Osteoblast (primary cell): ENCODE results near the gene AGBL1. TPM values are rescaled to one million over a fixed set of nuclear protein-coding genes. Genes with fewer than 3 reads are reported as not detected.
"Not testable (repeated sequence)": the region's sequence is repeated elsewhere in the genome, so short reads cannot be mapped to it uniquely, and the experiment has no call there.

Experiments
- DNase-seq: peaks from one replicate; pipeline ENCODE4 v3.0.0; 2011; ENCODE audit warnings: low spot score, mixed read lengths; ENCODE audit not compliant: insufficient read length; ENCODE audit errors: missing footprints
- H2AFZ ChIP-seq: 2 replicates; pipeline ENCODE4 v1.6.0; 2011; ENCODE audit warnings: mild to moderate bottlenecking, low read length
- H3K27ac ChIP-seq: 2 replicates; pipeline ENCODE4 v1.5.1; 2011; ENCODE audit warnings: mild to moderate bottlenecking, low read depth, low read length, moderate library complexity
- H3K27me3 ChIP-seq: 2 replicates; pipeline ENCODE4 v1.6.0; 2012; ENCODE audit warnings: mild to moderate bottlenecking, control low read depth, inconsistent platforms, low read length, moderate library complexity; ENCODE audit not compliant: insufficient read depth
- H3K36me3 ChIP-seq: 2 replicates; pipeline ENCODE4 v1.5.1; 2011; ENCODE audit warnings: mild to moderate bottlenecking, low read length, control low read depth, moderate library complexity; ENCODE audit not compliant: insufficient read depth
- H3K4me1 ChIP-seq: 2 replicates; pipeline ENCODE4 v1.5.1; 2011; ENCODE audit warnings: mild to moderate bottlenecking, low read length, control low read depth, moderate library complexity; ENCODE audit not compliant: insufficient read depth
- H3K4me2 ChIP-seq: 2 replicates; pipeline ENCODE4 v1.6.0; 2011; ENCODE audit warnings: mild to moderate bottlenecking, low read length; ENCODE audit not compliant: insufficient read depth
- H3K4me3 ChIP-seq: fragments of 200-600 bp; sonication (generic); 3 replicates; pipeline ENCODE4 v1.5.1; 2012; ENCODE audit warnings: mild to moderate bottlenecking, low read length, inconsistent platforms; ENCODE audit not compliant: insufficient read depth
- H3K79me2 ChIP-seq: 2 replicates; pipeline ENCODE4 v1.6.0; 2012; ENCODE audit warnings: mild to moderate bottlenecking, low read length, control low read depth, inconsistent platforms; ENCODE audit not compliant: insufficient read depth
- H3K9me3 ChIP-seq: 2 replicates; pipeline ENCODE4 v1.5.1; 2011; ENCODE audit warnings: low read depth, low read length, control low read depth
- H4K20me1 ChIP-seq: 2 replicates; pipeline ENCODE4 v1.6.0; 2012; ENCODE audit warnings: mild to moderate bottlenecking, low read length, control low read depth; ENCODE audit not compliant: insufficient read depth
- total RNA-seq: library from RNA; depleted of rRNA; stranded (reverse); fragments of >200 nt; gene quantifications from 2 replicates; pipeline ENCODE4 v1.2.3, GENCODE V29; 2012
- TF ChIP-seq, protein P1 (sequence below): IDR thresholded peaks from 2 replicates; pipeline ENCODE4 v1.5.1; 2011; ENCODE audit warnings: mild to moderate bottlenecking, low read depth, low read length, moderate library complexity; ENCODE audit errors: extremely low read depth

The AGBL1 gene
- total RNA-seq, 1 donor = not detected

DNA sequence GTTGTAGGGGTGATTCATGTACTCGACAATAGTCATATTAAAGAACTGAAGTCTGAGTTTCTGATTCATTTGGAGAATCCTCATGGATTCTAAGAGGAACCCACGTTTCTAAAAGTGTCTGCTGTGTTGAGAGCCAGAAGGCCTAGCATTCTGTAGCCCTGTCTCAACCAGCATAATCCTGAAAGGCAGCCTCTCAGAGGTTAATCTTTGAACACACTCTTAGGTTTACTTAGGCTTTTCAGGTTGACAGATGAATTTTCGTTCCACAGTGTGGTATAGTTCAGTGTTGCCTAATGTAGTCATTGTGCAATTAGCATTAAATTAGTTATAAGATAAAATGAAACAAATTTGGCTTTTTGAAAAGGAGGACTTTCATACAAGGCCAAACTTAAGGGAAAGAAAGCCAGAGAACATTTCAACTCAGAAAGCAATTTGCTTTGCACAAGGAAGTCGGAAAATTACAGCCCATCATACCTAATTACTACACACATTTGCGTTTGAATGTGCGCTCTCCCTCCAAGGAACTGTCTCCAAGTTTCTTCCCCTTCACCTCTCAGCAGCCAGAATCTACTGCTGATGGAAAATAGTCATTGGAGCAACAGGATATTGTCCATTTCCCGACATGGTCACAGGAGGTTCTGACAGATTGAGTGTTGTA is 42.0 kb downstream of the AGBL1 start:
- no peak overlapping the region for H3K4me2 ChIP-seq
- H3K4me1 ChIP-seq = no peaks in the 10 kb centered on the region
- H3K36me3 ChIP-seq = no peaks in the 10 kb centered on the region
- H3K4me3 ChIP-seq = no peak overlapping the region
- H3K27ac ChIP-seq = no peak overlapping the region
- DNase-seq = no peak
- no peak overlapping the region for H2AFZ ChIP-seq
- H3K9me3 ChIP-seq = peaks cover 2% of the 10 kb centered on the region
- H3K79me2 ChIP-seq = no peaks in the 10 kb centered on the region
- TF ChIP-seq, protein P1, sequence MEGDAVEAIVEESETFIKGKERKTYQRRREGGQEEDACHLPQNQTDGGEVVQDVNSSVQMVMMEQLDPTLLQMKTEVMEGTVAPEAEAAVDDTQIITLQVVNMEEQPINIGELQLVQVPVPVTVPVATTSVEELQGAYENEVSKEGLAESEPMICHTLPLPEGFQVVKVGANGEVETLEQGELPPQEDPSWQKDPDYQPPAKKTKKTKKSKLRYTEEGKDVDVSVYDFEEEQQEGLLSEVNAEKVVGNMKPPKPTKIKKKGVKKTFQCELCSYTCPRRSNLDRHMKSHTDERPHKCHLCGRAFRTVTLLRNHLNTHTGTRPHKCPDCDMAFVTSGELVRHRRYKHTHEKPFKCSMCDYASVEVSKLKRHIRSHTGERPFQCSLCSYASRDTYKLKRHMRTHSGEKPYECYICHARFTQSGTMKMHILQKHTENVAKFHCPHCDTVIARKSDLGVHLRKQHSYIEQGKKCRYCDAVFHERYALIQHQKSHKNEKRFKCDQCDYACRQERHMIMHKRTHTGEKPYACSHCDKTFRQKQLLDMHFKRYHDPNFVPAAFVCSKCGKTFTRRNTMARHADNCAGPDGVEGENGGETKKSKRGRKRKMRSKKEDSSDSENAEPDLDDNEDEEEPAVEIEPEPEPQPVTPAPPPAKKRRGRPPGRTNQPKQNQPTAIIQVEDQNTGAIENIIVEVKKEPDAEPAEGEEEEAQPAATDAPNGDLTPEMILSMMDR = no peak
- no peaks in the 10 kb centered on the region for H3K27me3 ChIP-seq
- H4K20me1 ChIP-seq = no peaks in the 10 kb centered on the region

DNA sequence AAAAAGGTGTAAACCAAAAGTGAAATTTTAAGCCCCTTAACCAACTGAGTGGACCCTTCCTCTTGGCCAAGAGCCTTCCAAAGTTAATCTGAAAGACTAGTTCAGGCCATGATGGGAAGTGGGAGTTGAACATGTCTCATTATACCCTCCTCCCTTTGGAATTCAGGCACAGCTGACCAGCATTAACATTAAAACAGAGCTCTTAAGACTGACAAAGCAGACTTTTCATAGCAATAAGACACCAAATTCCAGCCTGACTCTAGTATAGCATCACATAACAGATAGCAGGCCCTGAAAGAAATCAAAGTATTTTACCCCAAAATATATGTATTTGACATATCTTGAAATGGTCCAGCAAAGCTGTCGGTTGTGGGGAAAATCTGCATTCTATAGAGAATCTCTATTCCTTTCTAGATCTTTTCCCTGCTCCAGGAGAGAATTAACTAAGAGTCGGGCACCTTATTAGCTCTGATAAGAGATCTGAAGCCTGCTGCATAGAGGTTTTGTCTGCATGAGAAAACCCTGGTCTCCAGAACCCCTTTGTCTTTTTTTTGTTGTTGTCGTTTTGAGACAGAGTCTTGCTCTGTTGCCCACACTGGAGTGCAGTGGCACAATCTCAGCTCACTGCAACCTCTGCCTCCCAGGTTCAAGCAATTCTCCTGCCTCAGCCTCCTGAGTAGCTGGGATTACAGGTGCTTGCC is 43.2 kb downstream of the AGBL1 start:
- DNase-seq, H3K27ac ChIP-seq, H3K79me2 ChIP-seq, H3K4me1 ChIP-seq, H2AFZ ChIP-seq, H3K27me3 ChIP-seq, H3K9me3 ChIP-seq, H3K4me3 ChIP-seq, H3K4me2 ChIP-seq, H4K20me1 ChIP-seq, H3K36me3 ChIP-seq: not testable (repeated sequence)

DNA sequence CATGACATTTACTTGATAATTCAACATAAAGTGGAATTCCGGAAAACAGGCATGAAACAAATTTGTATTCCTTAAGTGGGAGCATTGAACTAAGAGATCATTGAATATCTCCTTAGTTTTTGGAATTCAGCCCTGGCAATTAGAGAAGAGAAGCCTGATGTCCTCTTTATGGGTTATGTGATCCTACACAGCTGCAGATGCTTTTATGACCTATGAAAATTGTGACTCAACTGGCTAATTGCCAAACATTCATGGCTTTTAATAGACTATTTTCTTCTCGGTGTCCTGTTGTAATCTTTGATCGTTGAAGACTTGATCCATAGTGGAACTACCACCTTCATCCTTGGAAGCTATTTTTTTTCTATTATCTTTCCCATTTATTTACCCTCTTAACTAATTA is 46.1 kb downstream of the AGBL1 start:
- no peak overlapping the region for H3K4me3 ChIP-seq
- no peak for DNase-seq

DNA sequence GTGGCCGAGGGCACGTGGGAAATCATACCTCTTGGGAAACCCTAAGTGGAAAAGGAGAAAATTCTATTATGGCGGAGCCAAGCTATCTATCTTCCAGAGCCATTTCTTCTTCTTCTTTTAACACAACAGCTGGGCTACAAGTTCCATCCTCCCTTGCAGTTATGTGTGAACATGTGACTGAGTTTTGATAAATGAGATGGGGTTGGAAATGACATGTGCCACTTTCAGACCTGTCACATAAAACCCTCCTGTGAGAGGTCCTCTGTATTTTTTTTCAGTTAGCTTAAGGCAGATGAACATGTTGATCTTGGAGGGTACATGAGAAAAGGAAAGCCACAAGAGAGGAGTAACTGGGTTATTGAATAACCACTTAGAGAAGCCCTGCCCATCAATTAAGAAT is 47.9 kb downstream of the AGBL1 start:
- no peak for DNase-seq
- H3K36me3 ChIP-seq = no peaks in the 10 kb centered on the region
- H3K4me3 ChIP-seq = no peak overlapping the region
- no peak overlapping the region for H2AFZ ChIP-seq
- H4K20me1 ChIP-seq = no peaks in the 10 kb centered on the region
- H3K9me3 ChIP-seq = no peaks in the 10 kb centered on the region
- H3K27me3 ChIP-seq = no peaks in the 10 kb centered on the region
- TF ChIP-seq, protein P1 = no peak
- no peaks in the 10 kb centered on the region for H3K79me2 ChIP-seq
- H3K27ac ChIP-seq = no peak overlapping the region
- no peak overlapping the region for H3K4me2 ChIP-seq
- H3K4me1 ChIP-seq = no peaks in the 10 kb centered on the region

More for the DNA sequence above, 46.1 kb downstream of the AGBL1 start:
- no peak overlapping the region for H3K27ac ChIP-seq
- H3K27me3 ChIP-seq = no peaks in the 10 kb centered on the region
- no peak overlapping the region for H3K4me2 ChIP-seq
- H4K20me1 ChIP-seq = no peaks in the 10 kb centered on the region
- no peaks in the 10 kb centered on the region for H3K36me3 ChIP-seq
- TF ChIP-seq, protein P1 = no peak
- no peak overlapping the region for H2AFZ ChIP-seq
- no peaks in the 10 kb centered on the region for H3K4me1 ChIP-seq
- peaks cover 2% of the 10 kb centered on the region for H3K9me3 ChIP-seq
- H3K79me2 ChIP-seq = no peaks in the 10 kb centered on the region
